ENCODE results near the gene NINJ2. TPM values are rescaled to one million over a fixed set of nuclear protein-coding genes. Genes with fewer than 3 reads are reported as not detected.
A peak's percentile ranks its signal among the peaks of the same experiment; 100 is the strongest.

The NINJ2 gene
- total and polyA plus RNA-seq, 3 experiments from 2014 or later = 3.3 to 47.1 (median 4.2) TPM

DNA sequence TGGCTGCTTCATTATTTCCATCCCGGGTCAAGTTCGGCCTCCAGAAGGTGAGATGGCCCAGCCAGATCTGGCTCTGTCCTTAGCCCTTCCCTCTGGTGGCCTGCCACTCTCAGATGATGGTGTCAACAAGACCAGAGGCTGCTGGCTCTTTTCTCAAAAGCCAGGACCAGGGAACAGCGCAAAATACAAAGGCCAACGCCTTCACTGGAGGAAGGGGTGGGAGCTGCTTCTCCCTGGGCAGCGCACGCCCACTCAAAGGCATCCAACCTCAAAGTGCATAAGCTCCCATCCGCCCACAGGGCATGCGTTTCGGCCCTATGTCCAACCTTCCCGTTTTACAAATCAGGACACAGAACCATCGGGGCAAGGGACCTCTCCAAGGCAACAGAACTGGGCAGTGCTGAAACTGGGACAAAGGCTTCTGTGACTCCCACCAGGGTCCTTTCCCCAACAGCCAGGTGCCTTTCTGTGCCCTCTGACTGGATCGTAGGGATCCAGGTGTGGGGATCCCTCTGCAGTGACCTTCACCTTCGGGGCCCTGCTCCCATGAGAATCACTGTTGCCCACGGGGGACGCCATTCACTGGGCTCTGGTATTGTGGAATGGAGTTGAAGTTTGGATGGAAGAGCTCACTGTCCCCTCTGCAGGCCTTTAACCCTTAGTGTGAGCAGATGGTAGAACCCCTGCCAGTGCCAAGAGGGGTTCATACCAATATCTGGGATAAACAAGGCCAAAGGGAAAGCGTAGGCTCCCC, 76.8 kb downstream of the NINJ2 start:
- H3K27ac Mint-ChIP-seq = peak overlapping the region in 1 of 8 donors; percentile 58

DNA sequence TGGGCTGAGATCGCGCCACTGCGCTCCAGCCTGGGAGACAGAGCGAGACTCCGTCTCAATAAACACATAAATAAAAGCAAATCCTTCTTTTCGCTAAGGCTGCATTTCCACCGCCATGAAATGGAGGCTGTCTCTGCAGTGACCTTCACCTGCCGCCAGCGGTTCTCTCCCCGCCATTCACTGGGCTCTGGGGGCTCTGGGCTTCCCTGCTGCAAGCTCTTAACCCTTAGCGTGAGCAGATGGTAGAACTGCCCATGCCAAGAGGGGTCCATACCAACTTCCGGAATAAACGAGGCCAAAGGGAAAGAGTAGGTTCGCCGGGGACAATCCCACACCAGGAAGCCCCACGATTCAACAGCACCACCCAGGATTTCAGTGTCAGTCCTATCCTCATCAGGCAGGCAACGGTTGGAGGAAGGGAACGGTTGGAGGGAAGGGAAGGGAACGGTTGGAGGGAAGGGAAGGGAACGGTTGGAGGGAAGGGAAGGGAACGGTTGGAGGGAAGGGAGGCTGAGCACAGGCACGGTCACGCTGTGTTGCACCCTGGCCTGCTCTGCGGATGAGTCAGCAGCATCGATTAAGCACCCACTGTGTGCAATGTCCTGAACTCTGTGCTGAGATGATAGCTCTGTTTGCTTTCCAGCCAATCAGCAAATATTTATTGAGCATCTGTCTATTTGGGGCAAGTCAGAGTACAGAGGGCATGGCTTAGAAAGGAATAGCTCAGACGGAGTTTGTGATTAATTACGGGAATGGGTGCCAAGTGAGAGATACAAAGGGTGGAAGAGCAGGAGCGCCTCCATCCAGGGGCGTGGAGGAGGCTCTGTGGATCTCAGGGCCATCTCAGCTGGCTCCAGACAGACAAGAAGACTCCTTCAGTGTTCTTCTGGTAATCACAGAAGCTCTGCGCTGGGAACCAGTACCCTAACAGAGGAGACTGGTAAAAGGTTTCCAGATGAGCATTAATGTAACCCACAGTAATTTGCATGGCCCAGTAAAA, 77.9 kb downstream of the NINJ2 start:
- Mint-ChIP-seq H3K9me3 (peaks cover 0 to 3% (median 0%) of the 10 kb centered on the region in 5 donors), H3K4me3 (no peak overlapping the region)
- POLR2A ChIA-PET = no interaction called here

More for the DNA sequence above, 76.8 kb downstream of the NINJ2 start:
- Mint-ChIP-seq H3K27me3 (no peaks in the 10 kb centered on the region), H3K4me3 (no peak overlapping the region), H3K9me3 (peaks cover 0 to 3% (median 0%) of the 10 kb centered on the region in 5 donors), H3K36me3 (no peaks in the 10 kb centered on the region), H3K4me1 (peaks cover 0 to 5% (median 0%) of the 10 kb centered on the region in 3 donors)
- Histone ChIP-seq H3K9me3 (ENCODE audit: low read length) (no peaks in the 10 kb centered on the region), H3K4me3 (ENCODE audit: low read length) (no peak overlapping the region), H3K36me3 (ENCODE audit: insufficient read depth, low read length) (no peaks in the 10 kb centered on the region), H3K27me3 (ENCODE audit: insufficient read depth, low read length, poor library complexity, severe bottlenecking) (no peaks in the 10 kb centered on the region), H3K27ac (ENCODE audit: low read depth, low read length) (no peak overlapping the region), H3K4me1 (ENCODE audit: insufficient read depth, low read length) (no peaks in the 10 kb centered on the region)
- ChIA-PET CTCF (interaction anchor here (1.4 to 3.3 kb wide), 2 partner anchors 10 to 228 kb away, joined by 3 to 17 read pairs; no protein-coding TSS in a partner anchor), POLR2A (no interaction called here)
- DNase-seq = no peak

GRCh38 chr12:583251-583869, 79.9 kb downstream of the NINJ2 start:
- no peak for DNase-seq
- CTCF ChIA-PET = interaction anchor here (1.2 kb wide), 1 partner anchor 36 kb away, joined by 3 read pairs; no protein-coding TSS in a partner anchor
- H3K4me1 ChIP-seq (ENCODE audit: insufficient read depth, low read length) = no peaks in the 10 kb centered on the region
- H3K36me3 Mint-ChIP-seq = no peaks in the 10 kb centered on the region
- no peak overlapping the region for H3K27ac ChIP-seq (ENCODE audit: low read depth, low read length)
- no peaks in the 10 kb centered on the region for H3K4me1 Mint-ChIP-seq
- no peaks in the 10 kb centered on the region for H3K9me3 ChIP-seq (ENCODE audit: low read length)
- no peaks in the 10 kb centered on the region for H3K36me3 ChIP-seq (ENCODE audit: insufficient read depth, low read length)
- H3K9me3 Mint-ChIP-seq = peaks cover 0 to 3% (median 0%) of the 10 kb centered on the region in 5 donors
- POLR2A ChIA-PET = no interaction called here
- peaks cover 0 to 2% of the 10 kb centered on the region in 2 donors for H3K27me3 Mint-ChIP-seq
- no peak overlapping the region for H3K4me3 ChIP-seq (ENCODE audit: low read length)
- no peak overlapping the region for H3K27ac Mint-ChIP-seq
- no peak overlapping the region for H3K4me3 Mint-ChIP-seq
- no peaks in the 10 kb centered on the region for H3K27me3 ChIP-seq (ENCODE audit: insufficient read depth, low read length, poor library complexity, severe bottlenecking)

More for the DNA sequence above, 77.9 kb downstream of the NINJ2 start:
- Histone ChIP-seq H3K27me3 (ENCODE audit: insufficient read depth, low read length, poor library complexity, severe bottlenecking) (no peaks in the 10 kb centered on the region), H3K36me3 (ENCODE audit: insufficient read depth, low read length) (no peaks in the 10 kb centered on the region), H3K27ac (ENCODE audit: low read depth, low read length) (no peak overlapping the region), H3K4me3 (ENCODE audit: low read length) (no peak overlapping the region), H3K4me1 (ENCODE audit: insufficient read depth, low read length) (no peaks in the 10 kb centered on the region), H3K9me3 (ENCODE audit: low read length) (no peaks in the 10 kb centered on the region)
- no peaks in the 10 kb centered on the region for H3K27me3 Mint-ChIP-seq
- DNase-seq = no peak
- H3K4me1 Mint-ChIP-seq = peaks cover 0 to 5% (median 0%) of the 10 kb centered on the region in 3 donors
- H3K36me3 Mint-ChIP-seq = no peaks in the 10 kb centered on the region
- peak overlapping the region in 1 of 8 donors; percentile 85 for H3K27ac Mint-ChIP-seq
- CTCF ChIA-PET = interaction anchor here (3.3 kb wide), 1 partner anchor 9 kb away, joined by 17 read pairs; no protein-coding TSS in a partner anchor

DNA sequence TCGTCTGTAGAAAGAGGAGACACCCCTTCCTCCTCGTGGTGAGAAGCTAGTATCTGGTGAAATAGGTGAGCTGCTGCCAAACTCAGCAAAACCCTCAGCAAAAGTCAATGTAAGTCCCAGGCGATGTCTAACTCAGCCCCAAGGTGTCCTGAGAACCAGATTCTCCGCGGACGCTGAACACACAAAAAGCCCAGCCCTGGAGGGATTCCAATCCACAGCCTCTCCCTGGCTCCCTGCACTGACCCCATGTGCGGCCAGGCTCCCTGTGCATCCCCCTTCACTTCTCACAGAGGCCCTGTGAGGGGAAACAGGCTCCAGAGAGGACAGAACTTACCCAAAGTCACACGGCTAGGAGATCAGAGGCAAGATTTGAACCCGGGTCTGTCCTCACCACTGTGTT, 81.5 kb downstream of the NINJ2 start:
- CTCF ChIA-PET = interaction anchor here (1.1 to 1.3 kb wide), 2 partner anchors 12 kb away, joined by 3 to 7 read pairs; no protein-coding TSS in a partner anchor
- Mint-ChIP-seq H3K4me3 (no peak overlapping the region), H3K27me3 (peaks cover 0 to 2% of the 10 kb centered on the region in 2 donors), H3K27ac (no peak overlapping the region), H3K9me3 (no peaks in the 10 kb centered on the region), H3K4me1 (peaks cover 2 to 4% (median 3%) of the 10 kb centered on the region in 3 donors), H3K36me3 (no peaks in the 10 kb centered on the region)
- Histone ChIP-seq H3K4me1 (ENCODE audit: insufficient read depth, low read length) (no peaks in the 10 kb centered on the region), H3K9me3 (ENCODE audit: low read length) (no peaks in the 10 kb centered on the region), H3K4me3 (ENCODE audit: low read length) (no peak overlapping the region), H3K27me3 (ENCODE audit: insufficient read depth, low read length, poor library complexity, severe bottlenecking) (no peaks in the 10 kb centered on the region), H3K27ac (ENCODE audit: low read depth, low read length) (no peak overlapping the region), H3K36me3 (ENCODE audit: insufficient read depth, low read length) (no peaks in the 10 kb centered on the region)
- no peak for DNase-seq
- POLR2A ChIA-PET = no interaction called here

- Histone ChIP-seq H3K27ac (ENCODE audit: low read depth, low read length) (no peak overlapping the region), H3K4me1 (ENCODE audit: insufficient read depth, low read length) (peaks cover 4% of the 10 kb centered on the region), H3K4me3 (ENCODE audit: low read length) (no peak overlapping the region), H3K9me3 (ENCODE audit: low read length) (no peaks in the 10 kb centered on the region), H3K36me3 (ENCODE audit: insufficient read depth, low read length) (no peaks in the 10 kb centered on the region), H3K27me3 (ENCODE audit: insufficient read depth, low read length, poor library complexity, severe bottlenecking) (no peaks in the 10 kb centered on the region)
- Mint-ChIP-seq H3K36me3 (no peaks in the 10 kb centered on the region), H3K9me3 (no peaks in the 10 kb centered on the region), H3K27me3 (peaks cover 0 to 2% of the 10 kb centered on the region in 2 donors), H3K4me1 (peaks cover 3 to 8% (median 7%) of the 10 kb centered on the region in 3 donors), H3K27ac (no peak overlapping the region), H3K4me3 (no peak overlapping the region)
- ChIA-PET CTCF (interaction anchor here (1.1 to 1.3 kb wide), 2 partner anchors 11 to 12 kb away, joined by 3 to 7 read pairs; no protein-coding TSS in a partner anchor), POLR2A (no interaction called here)
- DNase-seq = no peak
Observed at GRCh38 chr12:581321-581720, 81.9 kb downstream of the NINJ2 start.

DNA sequence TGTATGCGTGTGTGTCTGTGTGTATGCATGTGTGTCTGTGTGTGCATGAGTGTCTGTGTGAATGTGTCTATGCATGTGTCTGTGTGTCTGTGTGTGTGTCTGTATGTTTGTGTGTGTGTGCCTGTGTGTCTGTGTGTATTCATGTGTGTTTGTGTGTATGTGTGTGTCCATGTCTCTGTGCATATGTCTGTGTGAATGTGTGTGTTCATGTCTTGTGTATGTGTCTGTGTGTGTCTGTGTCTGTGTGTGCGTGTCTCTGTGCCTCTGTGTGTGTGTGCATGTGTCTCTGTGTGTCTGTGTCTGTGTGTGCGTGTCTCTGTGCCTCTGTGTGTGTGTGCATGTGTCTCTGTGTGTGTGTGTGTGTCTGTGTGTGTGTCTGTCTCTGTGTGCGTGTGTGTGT, 82.4 kb downstream of the NINJ2 start:
- Mint-ChIP-seq H3K4me3 (no peak overlapping the region), H3K27me3 (peaks cover 0 to 2% of the 10 kb centered on the region in 2 donors), H3K36me3 (no peaks in the 10 kb centered on the region), H3K9me3 (no peaks in the 10 kb centered on the region), H3K4me1 (peaks cover 7 to 13% (median 12%) of the 10 kb centered on the region in 3 donors), H3K27ac (peak overlapping the region in 1 of 8 donors; percentile 35)
- H3K27me3 ChIP-seq (ENCODE audit: insufficient read depth, low read length, poor library complexity, severe bottlenecking) = no peaks in the 10 kb centered on the region
- H3K27ac ChIP-seq (ENCODE audit: low read depth, low read length) = no peak overlapping the region
- DNase-seq = no peak
- H3K9me3 ChIP-seq (ENCODE audit: low read length) = no peaks in the 10 kb centered on the region
- peaks cover 9% of the 10 kb centered on the region for H3K4me1 ChIP-seq (ENCODE audit: insufficient read depth, low read length)
- no peak overlapping the region for H3K4me3 ChIP-seq (ENCODE audit: low read length)
- ChIA-PET CTCF (interaction anchor here (1.1 to 1.3 kb wide), 2 partner anchors 11 to 12 kb away, joined by 3 to 7 read pairs; no protein-coding TSS in a partner anchor), POLR2A (no interaction called here)
- H3K36me3 ChIP-seq (ENCODE audit: insufficient read depth, low read length) = no peaks in the 10 kb centered on the region

DNA sequence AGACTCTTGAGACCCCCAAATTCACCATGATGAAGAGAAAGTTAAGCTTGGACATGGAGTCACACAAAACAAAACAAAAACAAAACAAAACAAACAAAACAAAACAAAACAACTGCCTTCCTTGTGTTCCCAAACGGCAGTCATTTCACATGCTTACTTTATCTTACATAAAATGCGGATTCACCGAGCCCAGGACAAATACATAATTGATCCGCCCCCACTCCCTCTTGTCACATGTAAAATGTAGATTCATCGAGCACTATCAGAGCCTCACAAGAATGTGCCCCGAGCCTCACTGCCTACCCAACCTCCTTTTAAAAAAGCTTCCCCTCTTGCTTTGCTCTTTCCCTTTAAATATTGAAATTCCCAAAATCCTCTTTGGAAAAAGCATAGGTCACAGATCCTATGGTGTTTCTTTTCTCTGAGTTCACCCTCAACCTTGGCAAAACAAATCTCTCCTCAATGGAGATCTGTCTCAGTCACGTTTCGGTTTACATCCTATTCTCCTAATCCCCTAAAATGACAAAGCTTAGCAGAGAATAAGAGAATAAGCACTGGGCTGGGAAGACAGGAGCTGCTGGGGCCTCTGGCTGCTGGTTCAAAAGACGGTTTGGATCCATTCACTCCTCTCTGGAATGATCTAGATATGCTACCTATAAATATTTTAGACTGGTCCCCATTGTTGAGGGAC, 83.7 kb downstream of the NINJ2 start:
- CTCF ChIA-PET = interaction anchor here (1.0 kb wide), 1 partner anchor 171 kb away, joined by 3 read pairs; no protein-coding TSS in a partner anchor
- H3K4me1 ChIP-seq (ENCODE audit: insufficient read depth, low read length) = peaks cover 14% of the 10 kb centered on the region
- no peaks in the 10 kb centered on the region for H3K27me3 ChIP-seq (ENCODE audit: insufficient read depth, low read length, poor library complexity, severe bottlenecking)
- no peak overlapping the region for H3K27ac ChIP-seq (ENCODE audit: low read depth, low read length)
- Mint-ChIP-seq H3K4me1 (peaks cover 7 to 18% (median 16%) of the 10 kb centered on the region in 3 donors), H3K9me3 (no peaks in the 10 kb centered on the region), H3K36me3 (no peaks in the 10 kb centered on the region), H3K4me3 (peak overlapping the region in 1 of 7 donors; percentile 45), H3K27ac (peak overlapping the region in 3 of 8 donors; percentile 51 to 72 (median 54)), H3K27me3 (peaks cover 0 to 2% of the 10 kb centered on the region in 2 donors)
- DNase-seq = no peak
- H3K36me3 ChIP-seq (ENCODE audit: insufficient read depth, low read length) = no peaks in the 10 kb centered on the region
- POLR2A ChIA-PET = interaction anchor here (0.6 to 0.7 kb wide), 2 partner anchors 10 to 99 kb away, joined by 3 read pairs; no protein-coding TSS in a partner anchor
- no peak overlapping the region for H3K4me3 ChIP-seq (ENCODE audit: low read length)
- H3K9me3 ChIP-seq (ENCODE audit: low read length) = no peaks in the 10 kb centered on the region
